Measurements from ENCODE around the gene NMB. TPM values are rescaled to one million over a fixed set of nuclear protein-coding genes. Genes with fewer than 3 reads are reported as not detected.
"Not testable (repeated sequence)": the region's sequence is repeated elsewhere in the genome, so short reads cannot be mapped to it uniquely, and the experiment has no call there.

Gene NMB
- polyA plus RNA-seq, 1 donor, result 1.5 TPM

- DNase-seq (ENCODE audit: low read depth), result no peak
These were observed 1.0 kb downstream of the NMB start for GRCh38 chr15:84656972-84657371.

DNA sequence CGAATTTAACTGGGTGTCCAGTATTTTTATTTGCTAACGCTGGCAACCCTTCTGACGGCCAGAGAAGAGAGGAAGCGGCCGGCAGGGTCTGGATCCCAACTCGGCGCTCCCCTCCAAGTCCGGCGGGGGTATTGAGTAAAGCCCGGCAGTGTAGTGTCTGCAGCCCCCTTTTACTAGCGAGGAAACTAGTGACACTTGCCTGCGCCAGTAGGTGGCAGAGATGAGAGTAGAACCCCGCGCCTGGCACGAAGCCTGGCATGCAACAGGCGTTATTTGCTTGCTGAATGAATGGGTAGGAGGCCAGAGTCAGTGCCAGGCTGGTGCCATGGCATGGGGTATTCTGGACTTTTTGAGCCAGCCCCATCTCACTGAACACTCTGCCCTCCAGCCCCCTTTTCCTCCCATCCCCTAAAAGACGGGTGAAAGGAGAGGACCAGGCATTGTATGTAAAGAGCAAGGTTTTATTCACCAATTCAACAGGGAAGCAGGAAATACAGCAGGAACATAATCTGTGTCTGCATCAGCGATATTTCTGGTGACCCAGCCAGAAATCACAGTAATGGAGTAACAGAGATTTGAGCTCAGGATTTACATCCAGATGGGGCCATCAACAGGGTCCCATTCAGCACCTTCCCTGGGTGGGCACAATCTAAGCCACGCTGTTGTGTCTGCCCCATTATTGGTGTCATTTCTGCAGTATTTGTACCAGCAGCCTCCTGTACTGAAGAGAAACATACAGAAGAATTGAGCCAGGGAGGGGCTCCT, 3.1 kb downstream of the NMB start:
- no peak for DNase-seq (ENCODE audit: low read depth)

DNA sequence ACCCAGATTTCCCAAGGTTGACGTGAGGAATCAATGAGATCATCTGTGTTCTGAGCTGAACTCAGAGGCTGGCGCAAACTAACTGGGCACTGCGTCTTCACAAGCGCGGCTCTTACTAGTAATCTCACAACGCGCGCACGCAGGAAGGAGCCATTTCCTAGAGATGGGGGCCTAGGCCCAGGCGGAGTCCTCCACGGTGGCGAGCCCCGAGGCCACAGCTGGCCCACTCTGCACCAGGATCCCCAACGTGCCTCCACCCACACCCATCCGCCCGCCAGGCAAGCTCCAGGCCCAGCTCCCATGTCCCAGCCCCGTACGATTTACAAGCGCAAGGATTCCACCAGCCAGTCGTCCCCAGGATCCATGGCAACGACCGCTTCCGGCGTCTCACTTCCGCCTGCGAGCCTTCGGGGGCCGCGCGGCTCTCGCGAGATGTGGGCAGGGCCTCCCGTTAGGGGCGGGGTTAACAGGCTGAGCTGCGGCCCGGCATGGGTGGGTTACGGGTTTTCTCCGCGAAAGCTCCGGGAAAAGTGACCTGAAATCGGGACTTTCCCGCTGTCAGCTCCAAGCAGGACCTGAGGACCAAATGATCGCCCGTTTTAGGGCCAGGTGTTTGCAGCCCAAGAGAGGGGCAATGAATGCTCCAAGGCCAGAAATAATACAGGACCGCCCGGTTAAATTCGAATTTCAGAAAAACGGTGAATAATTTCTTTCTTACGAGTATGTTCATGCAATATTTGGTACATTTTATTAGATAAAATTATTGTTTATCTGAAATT, 3.9 kb downstream of the NMB start, which contains the start of gene WDR73:
Gene WDR73, minus strand, starts transcription at position 374 of the 779 bp plus-strand sequence. Its CDS starts 9 bp downstream, at position 365.
- DNase-seq (ENCODE audit: low read depth), result peak; percentile 92

DNA sequence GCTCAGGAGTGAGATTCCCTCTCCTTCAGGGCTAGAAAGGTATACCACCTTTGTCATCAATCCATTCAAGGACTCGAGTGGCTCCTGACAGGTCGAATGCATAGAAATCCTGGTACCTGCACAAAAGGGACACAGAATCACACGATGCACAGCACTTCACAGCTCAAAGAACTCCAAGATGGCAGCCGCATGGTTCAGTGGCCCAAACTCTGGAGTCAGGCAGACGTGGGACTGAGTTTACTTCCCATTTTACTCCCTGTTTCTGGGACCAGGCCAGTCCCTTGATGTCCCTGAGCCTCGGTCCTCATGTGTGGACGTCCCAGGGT, 4.5 kb downstream of the NMB start:
- DNase-seq (ENCODE audit: low read depth), result no peak

DNA sequence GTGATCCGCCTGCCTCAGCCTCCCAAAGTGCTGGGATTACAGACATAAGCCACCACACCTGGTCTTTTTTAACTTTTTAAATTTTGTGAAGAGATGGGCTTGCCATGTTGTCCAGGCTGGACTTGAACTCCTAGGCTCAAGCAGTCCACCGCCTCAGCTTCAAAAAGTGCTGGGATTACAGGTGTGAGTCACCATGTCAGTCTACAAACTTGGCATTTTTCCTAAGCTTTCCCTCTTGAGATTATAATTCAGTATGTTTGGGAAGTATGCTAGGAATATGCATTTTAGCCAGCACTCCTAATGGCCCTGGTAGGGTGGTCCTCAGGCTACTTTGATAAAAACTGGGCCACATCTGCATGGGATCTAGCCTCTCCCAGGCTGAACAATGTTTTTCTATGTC, 8.3 kb downstream of the NMB start:
- no peak for DNase-seq (ENCODE audit: low read depth)

DNA sequence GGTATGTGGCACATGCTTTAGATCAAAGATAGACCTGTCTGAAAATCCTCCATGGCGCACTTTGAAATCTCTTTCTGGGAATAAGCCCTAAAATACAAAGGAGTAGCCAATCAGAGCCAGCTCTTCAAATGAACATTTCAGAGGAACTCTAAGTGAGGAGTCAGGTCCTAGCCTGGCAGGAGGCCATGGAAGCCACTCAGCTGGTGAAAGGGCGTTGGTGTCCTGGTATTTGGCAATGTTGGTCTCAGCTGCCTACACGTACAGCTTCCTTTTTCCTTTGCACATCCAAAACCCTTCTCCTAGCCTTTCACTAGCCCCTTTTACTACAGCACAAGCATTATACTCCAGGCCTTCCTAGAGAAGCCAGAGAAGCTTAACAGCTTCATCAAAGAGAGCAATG, 9.5 kb downstream of the NMB start:
- DNase-seq (ENCODE audit: low read depth), result no peak

DNA sequence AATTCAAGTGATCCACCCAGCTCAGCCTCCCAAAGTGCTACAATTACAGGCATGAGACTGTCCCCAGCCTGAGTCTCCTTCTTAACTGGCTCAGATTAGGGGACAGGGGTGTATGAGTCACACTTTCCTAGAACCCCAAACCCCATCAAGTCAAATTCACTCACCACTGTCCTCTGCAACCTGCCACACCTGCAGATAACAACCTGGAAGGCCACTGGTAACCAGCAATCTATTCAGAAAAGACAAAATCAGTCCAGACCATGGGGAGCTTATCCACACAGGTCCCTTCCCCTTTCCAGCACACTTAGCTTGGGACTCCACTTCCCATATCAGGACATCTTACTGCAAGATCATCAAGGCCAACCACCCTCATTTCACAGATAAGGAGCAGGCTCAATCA, 10.3 kb downstream of the NMB start:
- DNase-seq (ENCODE audit: low read depth), result no peak

GRCh38 chr15:84645997-84646396, 12.0 kb downstream of the NMB start:
- no peak for DNase-seq (ENCODE audit: low read depth)

- no peak for DNase-seq (ENCODE audit: low read depth)
These were observed 12.5 kb downstream of the NMB start for GRCh38 chr15:84645496-84645895.

DNA sequence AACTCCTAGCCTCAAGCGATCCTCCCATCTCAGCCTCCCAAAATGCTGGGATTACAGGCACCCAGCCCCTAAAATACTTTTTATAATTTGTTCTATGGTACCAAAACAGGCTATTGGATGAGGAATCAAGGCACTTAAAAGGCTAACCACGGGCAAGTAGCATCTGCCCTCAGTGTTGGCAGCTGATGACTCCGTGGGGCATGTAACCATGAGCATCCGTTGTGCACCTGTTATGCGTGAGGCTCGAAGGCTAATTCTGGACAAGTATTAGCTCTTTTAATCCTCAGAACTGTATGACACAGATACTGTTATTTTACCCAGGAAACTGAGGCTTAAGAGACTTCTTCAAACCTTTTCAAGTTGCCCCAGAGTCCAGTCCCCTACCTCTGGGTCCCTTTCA, 14.2 kb downstream of the NMB start:
- DNase-seq (ENCODE audit: low read depth), result no peak

GRCh38 chr15:84642640-84643039, 15.4 kb downstream of the NMB start:
- not testable (repeated sequence) for DNase-seq (ENCODE audit: low read depth)

GRCh38 chr15:84641871-84642270, 16.1 kb downstream of the NMB start:
- DNase-seq (ENCODE audit: low read depth), result not testable (repeated sequence)

DNA sequence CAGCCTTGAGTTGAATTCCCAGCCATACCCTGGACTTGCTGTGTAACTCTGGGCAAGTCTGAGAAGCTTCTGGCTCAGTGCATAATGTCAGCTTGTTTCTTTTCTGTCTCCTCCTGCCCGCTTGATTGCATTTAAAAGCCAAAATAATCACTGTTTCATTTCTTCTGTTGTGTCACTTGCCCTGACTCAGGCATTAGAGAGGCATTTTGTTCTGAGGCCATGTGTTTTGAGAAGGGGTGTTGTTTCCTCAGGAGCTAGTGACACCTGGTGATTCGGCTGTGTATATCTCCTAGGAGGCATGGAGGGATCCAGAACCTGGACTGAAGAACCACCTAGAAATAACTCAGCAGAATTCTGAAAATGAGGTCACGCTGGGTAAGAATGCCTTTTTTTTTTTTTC, 19.9 kb downstream of the NMB start:
- no peak for DNase-seq (ENCODE audit: low read depth)

DNA sequence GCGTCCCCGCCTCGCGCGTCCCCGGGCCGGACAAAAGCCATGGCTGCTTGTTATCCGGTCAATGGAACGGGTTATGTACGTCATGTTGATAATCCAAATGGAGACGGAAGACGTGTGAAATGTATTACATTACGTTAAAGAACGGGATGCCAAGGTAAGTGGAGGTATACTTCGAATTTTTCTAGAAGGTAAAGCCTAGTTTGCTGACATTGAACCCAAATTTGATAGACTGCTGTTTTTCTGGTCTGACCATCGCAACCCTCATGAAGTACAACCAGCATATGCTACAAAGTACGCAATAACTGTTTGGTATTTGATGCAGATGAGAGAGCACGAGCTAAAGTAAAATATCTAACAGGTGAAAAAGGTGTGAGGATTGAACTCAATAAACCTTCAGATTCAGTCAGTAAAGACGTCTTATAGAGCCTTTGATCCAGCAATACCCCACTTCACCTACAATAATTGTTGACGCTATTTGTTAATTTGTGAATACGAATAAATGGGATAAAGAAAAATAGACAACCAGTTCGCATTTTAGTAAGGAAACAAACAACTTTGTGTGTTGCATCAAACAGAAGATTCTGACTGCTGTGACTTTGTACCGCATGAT, 23.7 kb downstream of the NMB start:
- no peak for DNase-seq (ENCODE audit: low read depth)

- DNase-seq (ENCODE audit: low read depth), result no peak
These were observed 24.4 kb downstream of the NMB start for GRCh38 chr15:84633311-84634227.

DNA sequence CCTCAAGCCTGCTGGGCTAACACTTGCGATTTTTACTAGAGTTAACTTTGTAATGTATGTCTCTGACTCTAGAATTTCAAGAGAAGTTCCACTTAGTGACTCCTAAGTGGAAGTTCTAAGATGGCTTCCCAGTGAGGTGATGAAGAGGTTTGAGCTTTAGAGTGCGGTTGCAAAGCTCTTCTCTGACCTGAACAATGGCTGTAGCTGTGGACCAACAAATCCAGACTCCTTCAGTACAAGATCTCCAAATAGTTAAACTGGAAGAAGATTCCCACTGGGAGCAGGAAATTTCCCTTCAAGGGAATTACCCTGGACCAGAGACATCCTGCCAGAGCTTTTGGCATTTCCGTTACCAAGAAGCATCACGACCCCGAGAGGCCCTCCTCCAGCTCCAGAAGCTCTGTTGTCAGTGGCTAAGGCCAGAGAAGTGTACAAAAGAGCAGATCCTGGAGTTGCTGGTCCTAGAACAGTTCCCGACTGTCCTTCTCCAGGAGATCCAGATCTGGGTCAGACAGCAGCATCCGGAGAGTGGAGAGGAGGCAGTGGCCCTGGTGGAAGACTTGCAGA, 26.2 kb downstream of the NMB start:
- DNase-seq (ENCODE audit: low read depth), result no peak

GRCh38 chr15:84629033-84629432, 29.0 kb downstream of the NMB start:
- DNase-seq (ENCODE audit: low read depth), result no peak

- no peak for DNase-seq (ENCODE audit: low read depth)
These were observed 32.9 kb downstream of the NMB start for GRCh38 chr15:84625123-84625522.

GRCh38 chr15:84624359-84624758, 33.6 kb downstream of the NMB start:
- DNase-seq (ENCODE audit: low read depth), result no peak

DNA sequence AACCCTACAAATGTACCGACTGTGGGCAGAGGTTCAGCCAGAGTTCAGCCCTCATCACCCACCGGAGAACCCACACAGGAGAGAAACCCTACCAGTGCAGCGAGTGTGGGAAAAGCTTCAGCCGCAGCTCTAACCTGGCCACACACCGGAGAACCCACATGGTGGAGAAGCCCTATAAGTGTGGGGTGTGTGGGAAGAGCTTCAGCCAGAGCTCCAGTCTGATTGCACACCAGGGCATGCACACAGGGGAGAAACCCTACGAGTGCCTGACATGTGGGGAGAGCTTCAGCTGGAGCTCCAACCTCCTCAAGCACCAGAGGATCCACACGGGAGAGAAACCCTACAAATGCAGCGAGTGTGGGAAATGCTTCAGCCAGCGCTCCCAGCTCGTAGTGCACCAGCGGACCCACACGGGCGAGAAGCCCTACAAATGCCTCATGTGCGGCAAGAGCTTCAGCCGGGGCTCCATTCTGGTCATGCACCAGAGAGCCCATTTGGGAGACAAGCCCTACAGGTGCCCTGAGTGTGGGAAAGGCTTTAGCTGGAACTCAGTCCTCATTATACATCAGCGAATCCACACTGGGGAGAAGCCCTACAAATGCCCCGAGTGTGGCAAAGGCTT, 36.5 kb downstream of the NMB start:
- DNase-seq (ENCODE audit: low read depth), result no peak

DNA sequence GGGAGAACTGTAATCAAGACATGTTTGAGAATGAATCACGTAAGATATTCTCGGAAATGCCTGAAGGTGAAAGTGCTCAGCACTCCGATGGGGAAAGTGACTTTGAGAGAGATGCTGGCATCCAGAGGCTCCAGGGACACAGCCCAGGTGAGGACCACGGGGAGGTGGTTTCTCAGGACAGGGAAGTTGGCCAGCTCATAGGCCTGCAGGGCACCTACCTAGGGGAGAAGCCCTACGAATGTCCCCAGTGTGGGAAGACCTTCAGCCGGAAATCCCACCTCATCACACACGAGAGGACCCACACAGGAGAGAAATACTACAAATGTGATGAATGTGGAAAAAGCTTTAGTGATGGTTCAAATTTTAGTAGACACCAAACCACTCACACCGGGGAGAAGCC, 37.4 kb downstream of the NMB start:
- no peak for DNase-seq (ENCODE audit: low read depth)
